Neuronal stem cell (in vitro differentiated cells): Measurements from ENCODE around the gene TANK. TPM values are rescaled to one million over a fixed set of nuclear protein-coding genes. Genes with fewer than 3 reads are reported as not detected.

ENCODE experiments used
- DNase-seq: peaks from one replicate; pipeline ENCODE4 v3.0.0-alpha.2; 2013; ENCODE audit warnings: low spot score
- H2AFZ ChIP-seq: one replicate; pipeline ENCODE4 v1.6.1; 2013; ENCODE audit warnings: mild to moderate bottlenecking, low read length, inconsistent platforms
- H2AK5ac ChIP-seq: 2 replicates; pipeline ENCODE4 v1.6.1; 2013; ENCODE audit warnings: low read depth, mild to moderate bottlenecking, inconsistent platforms, low read length, moderate library complexity, mixed read lengths
- H2BK120ac ChIP-seq: 2 replicates; pipeline ENCODE4 v1.6.1; 2013; ENCODE audit warnings: low read depth, mild to moderate bottlenecking, inconsistent platforms, low read length, moderate library complexity, mixed read lengths
- H2BK12ac ChIP-seq: one replicate; pipeline ENCODE4 v1.6.1; 2013; ENCODE audit warnings: low read length, inconsistent platforms
- H2BK15ac ChIP-seq: 2 replicates; pipeline ENCODE4 v1.6.1; 2013; ENCODE audit warnings: mild to moderate bottlenecking, low read length, inconsistent platforms, mixed read lengths
- H2BK5ac ChIP-seq: one replicate; pipeline ENCODE4 v1.6.1; 2013; ENCODE audit warnings: inconsistent platforms, mild to moderate bottlenecking, low read length, moderate library complexity
- H3K14ac ChIP-seq: one replicate; pipeline ENCODE4 v1.6.1; 2013; ENCODE audit warnings: low read length, inconsistent platforms
- H3K18ac ChIP-seq: 2 replicates; pipeline ENCODE4 v1.6.1; 2013; ENCODE audit warnings: low read length, inconsistent platforms
- H3K23ac ChIP-seq: 2 replicates; pipeline ENCODE4 v1.6.1; 2013; ENCODE audit warnings: low read depth, mild to moderate bottlenecking, mixed read lengths, low read length, inconsistent platforms; ENCODE audit not compliant: poor library complexity
- H3K27ac ChIP-seq: replicated peaks from 3 replicates; pipeline ENCODE4 v1.5.1; 2013; ENCODE audit warnings: low read length, inconsistent platforms
- H3K27me3 ChIP-seq, 3 experiments: 2 replicates each; pipeline ENCODE4 v1.6.1; 2013; ENCODE audit warnings: low read length in 3 of 3, mild to moderate bottlenecking in 2 of 3, inconsistent platforms in 1 of 3, low read depth in 1 of 3, mixed read lengths in 1 of 3, moderate library complexity in 1 of 3; ENCODE audit not compliant: control insufficient read depth in 3 of 3, insufficient read depth in 3 of 3
- H3K36me3 ChIP-seq, 2 donors: replicated peaks in 1 of 2; 2 replicates each; pipeline ENCODE4 v1.6.1; 2013; ENCODE audit warnings: low read length in 2 of 2; ENCODE audit not compliant: control insufficient read depth in 2 of 2, insufficient read depth in 2 of 2
- H3K4ac ChIP-seq: 2 replicates; pipeline ENCODE4 v1.6.1; 2013; ENCODE audit warnings: inconsistent platforms, mild to moderate bottlenecking, low read length, moderate library complexity
- H3K4me1 ChIP-seq, 2 donors: 1 replicate in 1 of 2; 2 replicates in 1 of 2; pipeline ENCODE4 v1.6.1; 2013; ENCODE audit warnings: low read length in 2 of 2, low read depth in 1 of 2; ENCODE audit not compliant: control insufficient read depth in 2 of 2, insufficient read depth in 1 of 2
- H3K4me2 ChIP-seq: one replicate; pipeline ENCODE4 v1.6.1; 2013; ENCODE audit warnings: mild to moderate bottlenecking, low read length, inconsistent platforms; ENCODE audit not compliant: insufficient read depth, poor library complexity, severe bottlenecking
- H3K4me3 ChIP-seq, 2 donors: 2 replicates each; pipeline ENCODE4 v1.5.1; 2013; ENCODE audit warnings: low read length in 2 of 2, mild to moderate bottlenecking in 2 of 2, inconsistent platforms in 1 of 2, moderate library complexity in 1 of 2
- H3K79me1 ChIP-seq: one replicate; pipeline ENCODE4 v1.6.1; 2013; ENCODE audit warnings: low read depth, mild to moderate bottlenecking, inconsistent platforms, low read length, moderate library complexity
- H3K9ac ChIP-seq: one replicate; pipeline ENCODE4 v1.6.1; 2013; ENCODE audit warnings: mild to moderate bottlenecking, low read depth, low read length, inconsistent platforms; ENCODE audit not compliant: poor library complexity
- H3K9me3 ChIP-seq, 2 donors: replicated peaks in 1 of 2; 2 replicates each; pipeline versions ENCODE3 to v1.6.1; 2013; ENCODE audit warnings: low read length in 2 of 2, mild to moderate bottlenecking in 2 of 2, inconsistent platforms in 1 of 2, low read depth in 1 of 2, mixed read lengths in 1 of 2, moderate library complexity in 1 of 2; ENCODE audit not compliant: control insufficient read depth in 2 of 2, insufficient read depth in 1 of 2
- H4K8ac ChIP-seq: one replicate; pipeline ENCODE4 v1.6.1; 2013; ENCODE audit warnings: low read depth, mild to moderate bottlenecking, inconsistent platforms, low read length, moderate library complexity
- H4K91ac ChIP-seq: one replicate; pipeline ENCODE4 v1.6.1; 2013; ENCODE audit warnings: low read length, low read depth, mild to moderate bottlenecking, inconsistent platforms; ENCODE audit not compliant: poor library complexity
- WGBS, 2 donors: extraction: QIAGEN DNeasy Blood & Tissue Kit; methylation state at CpG; one replicate each; pipeline ENCODE4 v1.1.7; 2013; ENCODE audit warnings: missing lambda C conversion rate in 2 of 2, mixed read lengths in 1 of 2; ENCODE audit not compliant: insufficient read length in 2 of 2, insufficient replicate concordance in 1 of 2; ENCODE audit errors: extremely low coverage in 2 of 2; 5-methylcytosine and 5-hydroxymethylcytosine counted together
- polyA plus RNA-seq, 2 experiments: library from polyadenylated mRNA; stranded (reverse); fragments of 200-250 nt; gene quantifications; one replicate each; pipeline ENCODE4 v1.2.3, GENCODE V29; 2013

TANK gene, protein sequence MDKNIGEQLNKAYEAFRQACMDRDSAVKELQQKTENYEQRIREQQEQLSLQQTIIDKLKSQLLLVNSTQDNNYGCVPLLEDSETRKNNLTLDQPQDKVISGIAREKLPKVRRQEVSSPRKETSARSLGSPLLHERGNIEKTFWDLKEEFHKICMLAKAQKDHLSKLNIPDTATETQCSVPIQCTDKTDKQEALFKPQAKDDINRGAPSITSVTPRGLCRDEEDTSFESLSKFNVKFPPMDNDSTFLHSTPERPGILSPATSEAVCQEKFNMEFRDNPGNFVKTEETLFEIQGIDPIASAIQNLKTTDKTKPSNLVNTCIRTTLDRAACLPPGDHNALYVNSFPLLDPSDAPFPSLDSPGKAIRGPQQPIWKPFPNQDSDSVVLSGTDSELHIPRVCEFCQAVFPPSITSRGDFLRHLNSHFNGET
- polyA plus RNA-seq (2013, experiment 1 of 2): 19.5 TPM
- 21.2 TPM for polyA plus RNA-seq (2013, experiment 2 of 2)

DNA sequence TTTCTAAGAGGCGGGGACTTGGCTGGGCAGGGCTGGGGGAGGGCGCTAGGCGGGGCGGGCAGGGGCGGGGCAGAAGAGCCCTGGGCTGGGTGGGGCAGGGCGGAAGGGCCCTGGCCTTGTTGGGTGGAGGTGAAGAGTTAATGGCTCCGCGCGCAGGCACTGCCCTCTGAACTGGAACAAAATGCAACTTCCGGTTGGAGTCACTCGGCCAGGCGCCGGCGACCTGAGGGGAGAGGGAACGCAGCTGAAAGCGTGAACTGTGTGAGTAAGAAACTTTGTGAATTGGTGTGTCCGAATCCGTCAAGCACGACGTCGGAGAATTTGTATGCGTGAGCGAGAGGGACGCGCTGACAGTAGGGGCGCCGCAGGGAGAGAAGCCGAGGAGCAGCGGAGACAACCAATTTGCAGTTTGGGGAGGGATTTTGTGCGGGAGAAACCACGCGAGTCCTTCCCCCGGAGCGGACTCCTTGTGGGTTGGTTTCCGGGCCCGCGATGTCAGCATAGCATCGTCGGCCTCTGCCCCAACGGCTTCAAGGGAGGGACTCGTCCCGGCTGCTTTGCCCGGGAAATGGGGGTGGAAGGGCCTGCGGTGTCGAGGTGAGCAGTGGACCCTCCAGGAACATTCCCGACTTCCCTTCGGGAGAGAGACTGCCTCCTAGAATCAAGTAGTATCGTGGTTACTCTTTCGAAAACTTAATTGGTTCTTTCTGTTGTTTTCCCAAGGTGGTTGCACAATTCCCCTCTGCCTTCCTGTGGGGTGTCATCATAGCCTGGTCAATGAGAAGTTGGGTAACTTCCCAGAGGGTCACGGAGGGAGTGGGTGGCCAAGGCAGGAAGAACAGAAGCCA, at the start of gene TANK:
Gene TANK (plus strand): TSS at position 203 of the 848 bp plus-strand sequence. CDS start 19,235 bp downstream, outside the sequence.
- Histone ChIP-seq H3K4me1 (peaks cover 0 to 4% of the 10 kb centered on the region in 2 donors), H2BK120ac (no peak within 1 kb of the TSS), H2BK15ac (no peak within 1 kb of the TSS), H3K23ac (peak within 1 kb of the TSS; percentile 66), H3K4ac (no peak within 1 kb of the TSS), H4K91ac (no peak within 1 kb of the TSS), H3K27ac (peak within 1 kb of the TSS; percentile 23), H3K9ac (peak within 1 kb of the TSS; percentile 93), H3K4me3 (peak within 1 kb of the TSS; percentile 74 to 88), H3K14ac (peak within 1 kb of the TSS; percentile 25), H2BK12ac (no peak within 1 kb of the TSS), H3K79me1 (peaks cover 1% of the 10 kb centered on the region), H3K27me3 (no peaks in the 10 kb centered on the region), H2BK5ac (no peak within 1 kb of the TSS), H2AK5ac (no peak within 1 kb of the TSS), H3K36me3 (peaks cover 1 to 26% of the 10 kb centered on the region in 2 donors), H3K4me2 (peak within 1 kb of the TSS; percentile 68), H4K8ac (no peak within 1 kb of the TSS), H3K9me3 (no peaks in the 10 kb centered on the region), H2AFZ (peak within 1 kb of the TSS; percentile 88), H3K18ac (peak within 1 kb of the TSS; percentile 66)
- peak; percentile 78 for DNase-seq
- WGBS, 2 donors: no CpG with 5 or more reads among the region's 50 CpGs

DNA sequence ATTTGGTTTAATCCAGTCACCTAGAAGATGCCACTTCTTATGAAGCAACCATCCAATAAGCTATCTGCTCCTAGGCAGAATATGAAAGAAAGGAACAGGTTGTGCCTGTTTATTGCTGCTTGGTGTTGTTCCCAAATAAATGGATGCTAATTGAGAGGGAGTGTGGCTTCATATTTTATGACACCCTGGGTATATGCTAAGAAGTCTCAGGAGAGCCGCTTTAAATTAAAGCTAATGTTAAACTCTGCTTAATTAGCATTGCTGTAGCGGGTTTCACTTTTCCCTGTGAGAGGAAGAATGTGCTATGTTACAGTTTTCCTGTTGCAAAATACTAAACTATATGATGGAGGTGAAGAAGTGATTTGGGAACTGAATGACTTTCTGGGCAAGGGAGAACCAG, 48.7 kb upstream of the TANK start:
- Histone ChIP-seq H3K27me3 (no peaks in the 10 kb centered on the region), H3K18ac (no peak overlapping the region), H3K36me3 (no peaks in the 10 kb centered on the region), H2BK15ac (no peak overlapping the region), H2BK120ac (no peak overlapping the region), H3K9ac (no peak overlapping the region), H3K4me1 (no peaks in the 10 kb centered on the region), H2AK5ac (no peak overlapping the region), H3K23ac (no peak overlapping the region), H3K4ac (no peak overlapping the region), H2BK5ac (no peak overlapping the region), H2BK12ac (no peak overlapping the region), H3K79me1 (no peaks in the 10 kb centered on the region), H2AFZ (no peak overlapping the region), H3K4me2 (no peak overlapping the region), H4K8ac (no peak overlapping the region), H3K14ac (no peak overlapping the region), H4K91ac (no peak overlapping the region), H3K27ac (no peak overlapping the region), H3K4me3 (no peak overlapping the region), H3K9me3 (no peaks in the 10 kb centered on the region)
- DNase-seq: no peak
- WGBS, 2 donors: no CpG with 5 or more reads among the region's 2 CpGs

DNA sequence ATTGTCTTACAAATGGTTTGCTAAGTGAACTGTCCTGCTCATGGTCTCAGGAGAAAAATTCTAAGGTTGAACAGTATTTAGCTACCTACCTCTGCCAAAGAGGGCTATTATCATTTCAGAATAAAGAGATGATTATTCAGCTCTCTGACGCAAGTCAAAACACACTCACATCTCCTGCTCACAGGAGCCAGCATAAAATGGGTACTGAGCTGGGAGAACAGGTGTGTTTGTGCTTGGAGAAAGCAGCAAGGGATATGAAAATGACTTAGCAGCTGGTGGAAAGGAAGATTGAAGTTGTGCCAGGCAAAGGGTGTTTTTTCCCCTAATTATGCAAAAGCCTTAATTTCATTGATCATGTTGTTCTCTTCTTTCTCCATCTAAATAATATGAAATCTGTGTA, 47.3 kb upstream of the TANK start:
- no peak overlapping the region for H2BK120ac ChIP-seq
- H3K79me1 ChIP-seq: no peaks in the 10 kb centered on the region
- H3K14ac ChIP-seq: no peak overlapping the region
- H3K4me1 ChIP-seq: no peaks in the 10 kb centered on the region
- H3K4me2 ChIP-seq: no peak overlapping the region
- no CpG with 5 or more reads among the region's 1 CpG for WGBS, 2 donors
- no peak overlapping the region for H3K18ac ChIP-seq
- H3K9ac ChIP-seq: no peak overlapping the region
- H3K27ac ChIP-seq: no peak overlapping the region
- no peak overlapping the region for H2AK5ac ChIP-seq
- no peak overlapping the region for H3K4me3 ChIP-seq
- no peak overlapping the region for H2BK5ac ChIP-seq
- H3K4ac ChIP-seq: no peak overlapping the region
- H3K9me3 ChIP-seq: no peaks in the 10 kb centered on the region
- no peak overlapping the region for H3K23ac ChIP-seq
- H2BK15ac ChIP-seq: no peak overlapping the region
- no peaks in the 10 kb centered on the region for H3K36me3 ChIP-seq
- no peak overlapping the region for H2BK12ac ChIP-seq
- H4K91ac ChIP-seq: no peak overlapping the region
- no peak overlapping the region for H4K8ac ChIP-seq
- no peak for DNase-seq
- no peak overlapping the region for H2AFZ ChIP-seq
- H3K27me3 ChIP-seq: no peaks in the 10 kb centered on the region
